ENCODE results near the gene CTDP1. TPM values are rescaled to one million over a fixed set of nuclear protein-coding genes. Genes with fewer than 3 reads are reported as not detected.

Gene CTDP1
- total RNA-seq, 3 donors from 2014 or later: 15.0 to 21.0 (median 19.9) TPM

DNA sequence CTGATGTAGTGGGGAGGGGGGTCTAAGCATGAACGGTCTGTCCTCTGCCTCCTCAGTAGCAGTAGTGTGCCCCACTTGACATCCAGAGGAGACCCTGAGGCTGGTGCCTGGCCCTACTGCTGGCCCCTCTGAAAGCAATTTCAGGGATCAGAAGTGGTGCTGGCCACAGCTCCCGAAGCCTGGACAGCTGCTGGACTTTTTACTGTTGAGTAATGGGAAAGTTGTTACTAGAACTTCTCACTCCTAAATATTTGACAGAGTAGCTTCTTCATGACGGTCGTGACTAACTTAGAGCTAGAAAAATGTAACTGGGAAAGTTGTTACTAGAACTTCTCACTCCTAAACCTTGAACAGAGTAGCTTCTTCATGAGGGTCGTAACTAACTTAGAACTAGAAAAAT is 23.3 kb downstream of the CTDP1 start:
- Histone ChIP-seq H3K9me3 (no peaks in the 10 kb centered on the region), H3K36me3 (peaks cover 4% of the 10 kb centered on the region), H3K4me1 (no peaks in the 10 kb centered on the region), H3K27me3 (no peaks in the 10 kb centered on the region), H3K27ac (no peak overlapping the region), H3K4me3 (no peak overlapping the region)
- no peak for DNase-seq (ENCODE audit: low spot score in 2 of 2)
- TF ChIP-seq CTCF (IDR thresholded peaks at IDR 0.05) (no peak), POLR2A (IDR thresholded peaks at IDR 0.05) (no peak), POLR2AphosphoS5 (IDR thresholded peaks at IDR 0.05) (no peak)
- intact Hi-C loops (cut with DNase I; ENCODE audit: low total_unique reads): no loop called here

GRCh38 chr18:79704631-79705030 is 25.0 kb downstream of the CTDP1 start:
- intact Hi-C loops (cut with DNase I; ENCODE audit: low total_unique reads): no loop called here
- no peak overlapping the region for H3K27ac ChIP-seq

DNA sequence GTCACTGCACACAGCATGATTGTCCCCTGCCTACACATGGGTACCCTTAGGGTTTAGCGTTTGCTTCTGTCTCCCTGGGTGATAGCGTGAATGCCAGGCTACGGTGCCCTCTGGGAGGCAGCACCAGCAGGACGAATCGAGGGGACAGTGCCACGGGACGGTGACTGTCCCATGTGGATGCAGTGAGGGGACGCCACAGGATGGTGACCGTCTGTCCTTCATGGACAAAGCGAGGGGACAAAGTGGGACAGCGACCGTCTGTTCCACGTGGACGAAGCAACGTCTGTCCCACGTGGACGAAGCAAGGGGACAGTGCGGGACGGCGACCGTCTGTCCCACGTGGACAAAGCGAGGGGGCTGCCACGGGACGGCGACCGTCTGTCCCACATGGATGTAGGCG is 25.7 kb downstream of the CTDP1 start:
- peaks cover 4% of the 10 kb centered on the region for H3K36me3 ChIP-seq
- no peak for DNase-seq (ENCODE audit: low spot score in 2 of 2)
- intact Hi-C loops (cut with DNase I; ENCODE audit: low total_unique reads): no loop called here
- H3K9me3 ChIP-seq: no peaks in the 10 kb centered on the region
- H3K4me1 ChIP-seq: no peaks in the 10 kb centered on the region
- no peak overlapping the region for H3K4me3 ChIP-seq
- TF ChIP-seq CTCF (IDR thresholded peaks at IDR 0.05): no peak
- TF ChIP-seq POLR2AphosphoS5 (IDR thresholded peaks at IDR 0.05): no peak
- TF ChIP-seq POLR2A (IDR thresholded peaks at IDR 0.05): no peak
- H3K27ac ChIP-seq: no peak overlapping the region
- H3K27me3 ChIP-seq: no peaks in the 10 kb centered on the region

More at GRCh38 chr18:79704631-79705030, 25.0 kb downstream of the CTDP1 start:
- Histone ChIP-seq H3K9me3 (no peaks in the 10 kb centered on the region), H3K4me1 (no peaks in the 10 kb centered on the region), H3K4me3 (no peak overlapping the region), H3K27me3 (no peaks in the 10 kb centered on the region), H3K36me3 (peaks cover 4% of the 10 kb centered on the region)
- DNase-seq (ENCODE audit: low spot score in 2 of 2): no peak
- no peak for TF ChIP-seq CTCF (IDR thresholded peaks at IDR 0.05)
- no peak for TF ChIP-seq POLR2A (IDR thresholded peaks at IDR 0.05)
- no peak for TF ChIP-seq POLR2AphosphoS5 (IDR thresholded peaks at IDR 0.05)

- Histone ChIP-seq H3K27ac (no peak overlapping the region), H3K27me3 (no peaks in the 10 kb centered on the region), H3K36me3 (peaks cover 4% of the 10 kb centered on the region), H3K4me1 (no peaks in the 10 kb centered on the region), H3K9me3 (no peaks in the 10 kb centered on the region), H3K4me3 (no peak overlapping the region)
- no peak for DNase-seq (ENCODE audit: low spot score in 2 of 2)
- intact Hi-C loops (cut with DNase I; ENCODE audit: low total_unique reads): no loop called here
- TF ChIP-seq CTCF (IDR thresholded peaks at IDR 0.05) (no peak), POLR2A (IDR thresholded peaks at IDR 0.05) (no peak), POLR2AphosphoS5 (IDR thresholded peaks at IDR 0.05) (no peak)
Observed at GRCh38 chr18:79706006-79706405, 26.4 kb downstream of the CTDP1 start.

- Histone ChIP-seq H3K27ac (no peak overlapping the region), H3K36me3 (peaks cover 4% of the 10 kb centered on the region), H3K27me3 (no peaks in the 10 kb centered on the region)
Observed at GRCh38 chr18:79706658-79707057, 27.1 kb downstream of the CTDP1 start.

More at GRCh38 chr18:79706658-79707057, 27.1 kb downstream of the CTDP1 start:
- H3K9me3 ChIP-seq: no peaks in the 10 kb centered on the region
- no peaks in the 10 kb centered on the region for H3K4me1 ChIP-seq
- no peak overlapping the region for H3K4me3 ChIP-seq
- intact Hi-C loops (cut with DNase I; ENCODE audit: low total_unique reads): no loop called here
- no peak for TF ChIP-seq CTCF (IDR thresholded peaks at IDR 0.05)
- TF ChIP-seq POLR2AphosphoS5 (IDR thresholded peaks at IDR 0.05): no peak
- no peak for TF ChIP-seq POLR2A (IDR thresholded peaks at IDR 0.05)
- no peak for DNase-seq (ENCODE audit: low spot score in 2 of 2)
